GM19463 (cell line): ENCODE results near the gene UNC13D.
"Not testable (repeated sequence)": the region's sequence is repeated elsewhere in the genome, so short reads cannot be mapped to it uniquely, and the experiment has no call there.

Experiments used
- ATAC-seq: cut with Tn5 transposase; IDR thresholded peaks from one replicate; pipeline ENCODE4 v1.9.1; 2021; ENCODE audit warnings: mild to moderate bottlenecking, moderate library complexity; ENCODE audit not compliant: unreplicated experiment

Gene UNC13D

GRCh38 chr17:75875182-75875939 lies 31.2 kb upstream of the UNC13D start:
- ATAC-seq = no peak

- no peak for ATAC-seq
These were observed 30.3 kb upstream of the UNC13D start for GRCh38 chr17:75874323-75875181.

GRCh38 chr17:75873587-75874322 lies 29.6 kb upstream of the UNC13D start:
- ATAC-seq = no peak

DNA sequence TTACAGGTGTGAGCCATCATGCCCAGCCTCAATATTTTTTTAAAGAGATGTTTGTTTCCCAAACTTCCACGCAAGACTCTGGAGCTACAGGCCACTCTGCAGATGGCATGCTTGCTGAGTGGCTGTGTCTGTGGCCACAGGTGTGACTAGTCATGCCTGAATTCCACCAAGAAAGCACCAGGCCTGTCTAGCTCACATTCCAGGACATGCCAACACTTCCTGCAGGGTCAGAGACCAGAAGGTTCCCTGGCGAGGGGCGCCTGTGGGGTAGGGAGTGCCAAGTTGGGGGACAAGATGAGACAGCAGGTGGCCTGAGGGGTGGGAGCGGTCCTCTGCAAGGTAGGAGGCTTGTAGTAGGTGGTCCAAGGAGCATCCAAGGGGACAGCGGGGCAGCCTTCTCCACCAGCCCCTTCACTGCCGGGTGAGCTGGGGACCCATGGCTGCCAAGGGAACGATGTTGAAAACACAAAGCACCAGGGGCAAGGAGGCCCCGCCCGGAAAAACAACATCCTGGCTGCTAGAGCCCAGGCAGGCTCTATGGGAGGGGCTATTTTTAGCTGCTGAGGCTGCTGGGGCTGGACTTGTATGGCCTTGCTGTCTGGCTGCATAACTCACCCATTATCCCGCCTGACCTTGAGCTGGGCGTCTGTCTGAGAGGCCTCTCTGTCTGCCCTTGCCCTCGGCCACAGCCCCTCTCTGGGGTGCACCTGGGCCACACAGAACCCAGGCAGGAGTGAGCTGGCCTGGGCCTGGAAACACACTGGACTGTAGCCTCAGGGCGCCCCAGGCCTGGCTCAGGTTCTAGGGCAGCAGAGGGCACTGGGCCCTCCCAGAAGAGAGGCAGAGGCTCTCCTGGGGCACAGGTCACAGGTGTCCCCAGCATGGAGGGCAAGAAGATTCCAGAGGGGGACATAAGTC lies 28.5 kb upstream of the UNC13D start:
- ATAC-seq = no peak

DNA sequence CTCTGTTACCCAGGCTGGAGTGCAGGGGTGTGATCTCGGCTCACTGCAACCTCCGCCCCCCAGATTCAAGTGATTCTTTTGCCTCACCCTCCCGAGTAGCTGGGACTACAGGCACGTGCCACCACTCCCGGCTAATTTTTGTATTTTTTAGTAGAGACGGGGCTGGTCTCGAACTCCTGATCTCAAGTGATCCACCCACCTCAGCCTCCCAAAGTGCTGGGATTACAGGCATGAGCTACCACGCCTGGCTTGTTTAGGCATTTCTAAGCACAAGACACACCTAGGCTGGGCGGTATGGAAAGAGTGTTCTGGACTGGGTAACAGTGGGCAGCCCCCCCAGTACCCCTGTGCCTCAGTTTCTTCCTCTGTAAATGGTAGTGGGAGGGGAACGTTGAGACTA lies 26.0 kb upstream of the UNC13D start:
- not testable (repeated sequence) for ATAC-seq

DNA sequence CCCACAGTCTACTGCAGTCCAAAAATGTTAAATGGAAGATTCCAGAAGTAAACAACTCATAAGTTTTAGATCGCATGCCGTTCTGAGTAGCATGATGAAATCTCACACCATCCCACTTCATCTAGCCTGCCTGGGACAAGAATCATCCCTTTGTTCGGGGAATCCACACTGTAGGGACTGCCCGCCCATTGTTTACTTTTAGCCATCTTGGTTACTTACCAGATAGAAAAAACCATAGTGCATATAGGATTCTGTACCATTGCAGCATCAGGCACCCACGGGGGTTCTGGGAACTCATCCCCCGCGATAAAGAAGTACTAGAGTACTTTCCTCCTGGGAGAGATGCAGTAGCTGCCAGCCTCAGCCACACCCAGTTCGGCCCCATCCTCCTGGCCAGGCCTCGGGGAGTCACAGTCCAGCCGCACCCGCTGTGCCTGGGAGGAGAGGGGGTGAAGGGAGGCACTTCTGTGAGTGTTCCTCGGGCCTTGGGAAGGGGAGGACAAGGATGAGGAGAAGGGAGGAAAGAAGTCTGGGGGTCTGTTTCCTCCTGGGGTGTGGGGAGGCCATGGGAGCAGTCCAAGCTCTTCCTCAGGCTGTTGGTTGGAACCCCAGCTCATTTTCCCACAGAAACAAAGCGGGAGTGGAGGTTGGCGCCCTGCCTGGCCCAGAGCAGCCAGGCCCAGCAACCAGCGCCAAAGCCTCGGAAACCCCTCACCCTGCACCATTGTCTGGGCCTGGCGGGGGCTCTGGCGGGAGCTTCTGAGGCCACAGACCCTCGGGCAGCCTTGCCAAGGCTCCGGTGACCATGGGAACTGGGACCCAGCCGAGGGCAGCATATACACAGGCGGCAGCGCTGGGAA lies 25.3 kb upstream of the UNC13D start:
- ATAC-seq = no peak

- ATAC-seq = not testable (repeated sequence)
These were observed 24.6 kb upstream of the UNC13D start for GRCh38 chr17:75868730-75869281.

DNA sequence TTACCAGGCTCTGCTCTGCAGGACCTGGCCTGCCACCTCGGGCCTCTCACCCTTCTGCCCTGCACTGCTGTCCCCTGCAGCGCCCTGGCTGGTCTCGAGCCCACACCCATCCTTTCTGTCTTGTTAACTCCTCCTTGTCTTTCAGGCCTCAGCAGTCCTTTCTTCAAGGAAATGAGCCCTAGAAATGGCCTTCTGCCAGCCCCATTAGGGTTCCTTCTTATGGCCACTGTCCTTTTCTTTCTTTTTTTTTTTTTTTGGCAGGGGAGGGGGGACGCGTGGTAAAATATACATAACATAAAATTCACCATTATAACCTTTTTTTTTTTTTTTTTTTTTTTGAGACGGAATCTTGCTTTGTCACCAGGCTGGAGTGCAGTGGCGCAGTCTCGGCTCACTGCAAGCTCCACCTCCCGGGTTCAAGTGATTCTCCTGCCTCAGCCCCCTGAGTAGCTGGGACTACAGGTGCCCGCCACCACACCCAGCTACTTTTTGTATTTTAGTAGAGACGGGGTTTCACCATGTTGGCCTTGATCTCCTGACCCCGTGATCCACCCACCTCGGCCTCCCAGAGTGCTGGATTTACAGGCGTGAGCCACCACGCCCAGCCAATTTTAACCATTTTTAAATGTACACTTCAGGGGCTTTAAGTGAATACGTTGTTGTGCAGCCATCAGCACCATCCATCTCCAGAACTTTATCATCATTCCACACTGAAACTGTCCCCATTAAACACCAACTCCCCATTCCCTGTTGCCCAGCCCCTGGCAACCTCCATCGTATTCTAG lies 21.4 kb upstream of the UNC13D start:
- not testable (repeated sequence) for ATAC-seq

GRCh38 chr17:75864887-75865286 lies 20.7 kb upstream of the UNC13D start:
- ATAC-seq = peak; percentile 16

DNA sequence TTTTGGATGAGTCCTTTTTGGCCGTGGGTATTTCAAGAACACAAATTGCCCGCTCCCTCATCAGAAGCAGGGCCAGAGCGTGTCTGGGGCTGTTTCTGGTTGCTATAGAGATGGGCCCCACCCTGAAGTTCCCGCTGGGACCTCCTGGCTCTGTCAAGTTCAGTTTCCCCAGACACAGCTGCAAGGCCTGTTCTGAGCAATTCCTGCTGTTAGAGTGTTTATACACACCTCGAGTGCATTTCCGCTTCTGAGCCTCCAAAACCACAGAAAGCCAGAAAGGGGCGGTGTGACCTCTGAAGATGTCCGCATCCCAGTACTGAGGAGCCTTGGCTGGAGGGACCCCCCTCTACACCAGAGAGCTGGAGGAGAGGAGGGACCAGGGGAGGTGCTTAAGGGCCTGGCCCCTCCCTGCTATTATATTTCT lies 20.3 kb upstream of the UNC13D start:
- peak; percentile 85 for ATAC-seq

DNA sequence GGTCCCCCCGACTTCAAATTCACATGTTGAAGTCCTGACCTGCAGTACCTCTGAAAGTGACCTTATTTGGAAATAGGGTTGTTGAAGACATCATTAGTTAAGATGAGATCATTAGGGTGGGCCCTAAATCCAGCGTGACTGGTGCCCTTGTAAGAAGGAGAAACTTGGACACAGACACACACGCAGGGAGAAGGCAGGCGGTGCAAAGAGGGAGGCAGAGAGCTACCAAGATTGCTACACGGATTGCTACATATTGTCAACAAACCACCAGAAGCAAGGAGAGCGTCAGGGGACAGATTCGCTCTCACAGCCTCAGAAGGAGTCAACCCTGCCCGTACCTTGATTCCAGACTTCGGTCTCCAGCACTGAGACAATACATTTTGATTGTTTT lies 17.7 kb upstream of the UNC13D start:
- no peak for ATAC-seq

GRCh38 chr17:75859358-75859757 lies 15.2 kb upstream of the UNC13D start:
- not testable (repeated sequence) for ATAC-seq

DNA sequence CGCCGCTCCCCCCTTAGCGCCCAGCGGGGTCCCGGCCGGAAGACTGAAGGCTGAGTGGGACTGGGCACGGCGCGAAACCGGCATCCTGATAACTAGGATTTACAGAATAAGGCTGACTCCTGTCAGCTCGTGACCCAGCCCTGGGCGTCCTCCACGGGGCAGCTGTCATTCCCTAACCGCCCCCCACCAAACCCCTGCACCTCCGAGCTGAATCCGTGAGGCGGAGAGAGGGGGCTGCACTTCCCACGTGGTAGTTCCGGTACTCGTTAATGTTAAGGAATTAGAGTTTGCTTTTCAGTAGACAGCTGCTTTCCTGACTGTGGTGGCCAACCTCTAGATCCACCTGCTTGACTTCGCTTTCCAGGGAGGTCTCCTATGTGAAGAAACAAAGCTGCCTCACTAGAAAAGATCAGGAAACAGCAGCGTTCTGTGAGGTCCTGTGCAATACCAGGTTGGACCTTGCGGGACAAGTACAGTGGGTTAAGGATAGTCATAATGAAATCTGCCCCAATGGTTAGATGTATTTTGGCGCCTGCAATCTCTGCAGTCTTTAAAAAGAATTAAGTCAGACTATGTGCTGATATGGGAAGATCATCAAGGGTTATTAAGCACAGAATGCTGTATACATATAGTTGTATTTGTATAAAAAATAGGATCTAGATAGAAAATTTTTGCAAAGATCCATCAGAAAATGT lies 12.0 kb upstream of the UNC13D start:
- ATAC-seq = no peak

DNA sequence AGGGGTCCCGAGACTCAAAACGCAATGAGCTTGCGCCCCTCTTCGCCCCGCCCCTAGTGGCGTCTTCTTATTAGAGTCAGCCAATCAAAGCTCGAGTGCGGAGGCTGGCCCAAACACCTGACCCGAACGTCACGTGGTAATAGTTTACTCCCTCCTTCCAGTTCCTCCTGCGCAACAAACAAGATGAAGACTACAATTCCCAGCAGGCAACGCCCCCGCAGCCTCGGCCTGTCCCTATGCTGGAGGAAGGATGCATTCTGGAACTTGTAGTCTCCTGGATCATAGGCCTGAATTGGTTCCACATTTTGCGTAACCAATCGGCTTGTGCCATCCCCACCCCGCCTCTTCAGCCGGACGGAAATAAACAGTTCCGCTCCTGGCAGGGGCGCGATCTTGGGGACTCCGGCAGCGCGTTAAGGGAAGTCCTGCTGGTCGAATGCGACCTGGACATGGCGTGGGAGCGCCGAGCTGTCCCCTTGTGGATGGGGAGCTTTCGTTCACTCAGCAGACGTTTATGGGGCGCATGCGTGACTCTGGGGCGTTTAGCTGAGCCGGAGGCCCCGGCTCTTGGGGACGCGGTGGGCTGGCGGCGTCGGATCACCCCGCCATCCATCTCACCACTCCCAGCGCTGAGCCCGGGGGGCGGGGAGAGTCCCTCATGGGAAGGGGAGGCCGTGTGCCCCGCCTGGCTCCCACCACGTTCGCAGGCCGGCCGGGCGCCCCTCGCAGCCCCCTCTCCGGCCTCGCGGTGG lies 11.3 kb upstream of the UNC13D start, which contains the start of gene WBP2:
TSS of gene WBP2 (minus strand) at position 26 of the 752 bp plus-strand sequence. CDS start 38 bp downstream, outside the sequence.
- ATAC-seq = peak; percentile 83

DNA sequence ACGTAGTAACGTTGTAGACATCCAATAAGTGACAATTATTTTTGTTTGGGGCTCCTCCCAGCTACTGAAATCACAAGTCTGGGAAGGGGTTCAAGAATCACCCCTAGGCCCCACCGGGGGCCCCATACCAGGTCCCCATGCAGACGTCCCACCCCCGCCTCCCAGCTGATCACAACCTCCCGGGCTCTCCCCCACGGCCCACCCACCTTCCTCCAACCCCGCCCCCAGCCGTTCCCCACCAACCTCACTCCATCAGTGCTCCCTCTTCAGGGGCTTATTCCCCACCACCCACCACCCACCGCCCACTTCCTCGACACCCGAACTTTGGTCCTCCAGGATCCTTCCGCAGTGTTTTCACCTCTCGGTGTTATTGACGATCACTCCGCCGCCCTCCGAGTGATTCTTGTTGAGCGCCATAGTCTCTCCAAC lies 10.7 kb upstream of the UNC13D start:
- no peak for ATAC-seq

GRCh38 chr17:75854101-75854748 lies 10.0 kb upstream of the UNC13D start:
- ATAC-seq = no peak
